Heart left ventricle (tissue), 16 donors: ENCODE measurements around the gene PQBP1. TPM values are rescaled to one million over a fixed set of nuclear protein-coding genes. Genes with fewer than 3 reads are reported as not detected.

ENCODE experiments used
- ATAC-seq, 4 donors: fragments of 200-7000 bp; cut with Tn5 transposase; one replicate each; pipeline ENCODE4 v1.9.1; 2020 to 2022; ENCODE audit warnings: moderate library complexity in 4 of 4, mild to moderate bottlenecking in 3 of 4, moderate number of reproducible peaks in 1 of 4
- DNase-seq, 5 donors: peaks; one replicate each; pipeline ENCODE4 v3.0.0-alpha.2; 2020
- H3K27ac ChIP-seq, 12 donors: fragments of 200-600 bp; sonication (generic) in 4 of 12; one replicate each; pipeline versions ENCODE4 v1.5.0 to v1.8.0; 2016 to 2022; ENCODE audit warnings: mild to moderate bottlenecking in 2 of 12
- H3K27me3 ChIP-seq, 9 donors: fragments of 200-600 bp; sonication (generic) in 2 of 9; one replicate each; pipeline versions ENCODE4 v1.5.1 to v1.8.0; 2016 to 2022; ENCODE audit warnings: mild to moderate bottlenecking in 3 of 9
- H3K36me3 ChIP-seq, 9 donors: fragments of 200-600 bp; sonication (generic) in 2 of 9; one replicate each; pipeline versions ENCODE4 v1.5.0 to v1.8.0; 2018 to 2022; ENCODE audit warnings: mild to moderate bottlenecking in 2 of 9
- H3K4me1 ChIP-seq, 12 donors: fragments of 200-600 bp; sonication (generic) in 4 of 12; one replicate each; pipeline versions ENCODE4 v1.5.0 to v1.8.0; 2016 to 2022; ENCODE audit warnings: mild to moderate bottlenecking in 3 of 12
- H3K4me3 ChIP-seq, 12 donors: fragments of 200-600 bp; sonication (generic) in 4 of 12; one replicate each; pipeline versions ENCODE4 v1.5.0 to v1.8.0; 2017 to 2022; ENCODE audit warnings: mild to moderate bottlenecking in 9 of 12, moderate library complexity in 4 of 12
- H3K9me3 ChIP-seq, 12 donors: fragments of 200-600 bp; sonication (generic) in 4 of 12; one replicate each; pipeline versions ENCODE4 v1.5.0 to v1.8.0; 2016 to 2022; ENCODE audit warnings: mild to moderate bottlenecking in 1 of 12
- CTCF ChIP-seq, 12 donors: fragments of 200-600 bp; sonication (generic) in 4 of 12; IDR thresholded peaks; one replicate each; pipeline versions ENCODE4 v1.5.0 to v1.8.0; 2018 to 2022; ENCODE audit warnings: antibody characterized with exemption in 12 of 12, mild to moderate bottlenecking in 5 of 12
- POLR2A ChIP-seq, 2 donors: fragments of 450-650 bp; IDR thresholded peaks; one replicate each; pipeline ENCODE4 v1.6.1; 2017; ENCODE audit warnings: antibody characterized with exemption in 2 of 2, mild to moderate bottlenecking in 2 of 2, moderate library complexity in 2 of 2
- WGBS, 4 donors: extraction: QIAGEN DNeasy Blood & Tissue Kit in 2 of 4; methylation state at CpG; one replicate each; pipeline versions ENCODE4 v1.1.5 to v1.1.7; 2013 to 2018; 5-methylcytosine and 5-hydroxymethylcytosine counted together
- intact Hi-C, 10 donors: fragments of 100-400 bp; cut with DNase I; formaldehyde crosslinking; loops; one replicate each; pipeline versions ENCODE4 v1.11.1 to v1.14.2; 2022
- polyA plus RNA-seq, 2 donors: library from polyadenylated mRNA; stranded (reverse); fragments of 200-250 nt; gene quantifications; one replicate each; pipeline ENCODE4 v1.2.3, GENCODE V29; 2013
- total RNA-seq, 9 donors: library from RNA; depleted of rRNA in 2 of 9; stranded (reverse); fragments of >200 nt in 2 of 9; fragmentation: NEBNext Ultra II Directional in 3 of 9; extraction: Animal tissue kit (Norgen Biotek cat#: 25700) in 3 of 9; gene quantifications; one replicate each; pipeline versions ENCODE4 v1.1.0 to v1.2.4, GENCODE V29; 2016 to 2023
- donor health status: ischemic (EF 13 %, LVEDD 7.1; RV severe dilation, severe dysfunction).
- donor health status: healthy with polysubstance abuse.
- donor health status: DM: no; HTN: yes; CAD: no.
- donor health status: DM: no; HTN: no; CAD: no.
- donor health status: ischemic (EF 25% LVEDD 6.9; RV normal size, moderate dysfunction).
- donor health status: ischemic (EF 25% LVEDD 5.7; RV mildly dilated, moderate dysfunction).
- donor health status: healthy.
- donor health status: DM: yes; HTN: yes; CAD: no.
- donor health status: ischemic (EF 35%, LVEDD 5.7; RV mildly dilated, moderate dysfunction).
- donor health status: nonischemic (EF 11% LVEDD 7.7; RV severe dilation, severe dysfunction).
- donor health status: DM: yes; HTN: yes; CAD: no.
- donor health status: PGD.
- donor health status: ischemic (EF 29% LVEDD 5.4; RV normal size, mild dysfunction).
- donor health status: nonischemic (EF 23%, LVEDD 6.1; RV moderate dilation, normal function).

Gene PQBP1
- total and polyA plus RNA-seq, 11 donors: 45.3 to 99.0 (median 53.2) TPM

DNA sequence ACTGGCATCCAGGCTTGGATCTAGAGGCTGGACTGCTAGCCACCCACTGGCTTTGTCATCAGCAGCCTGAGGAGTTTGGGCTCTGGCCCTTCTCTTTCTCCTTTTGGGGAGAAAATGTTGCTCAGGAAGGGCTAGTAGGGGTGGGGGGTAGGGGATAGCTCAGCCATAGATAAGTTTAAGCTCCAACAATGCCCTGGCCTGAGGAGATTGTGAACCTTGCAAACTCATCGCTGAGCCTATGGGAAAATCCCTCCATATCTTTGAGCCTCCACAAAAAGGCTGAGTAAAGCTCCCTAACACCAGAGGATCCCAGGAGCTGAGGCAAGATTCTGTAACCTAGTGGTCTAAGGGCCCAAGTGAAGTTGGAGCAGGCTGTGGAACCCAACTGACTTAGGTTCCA is 50.9 kb downstream of the PQBP1 start:
- no peak overlapping the region for H3K4me3 ChIP-seq
- no peaks in the 10 kb centered on the region for H3K9me3 ChIP-seq
- DNase-seq (no peak), ATAC-seq (no peak)
- no peak overlapping the region for H3K27ac ChIP-seq
- 56 to 96% (median 91%) methylated on average over 1 of the region's 1 CpG for WGBS, 4 donors
- peaks cover 0 to 24% (median 3%) of the 10 kb centered on the region in 12 donors for H3K4me1 ChIP-seq
- no peaks in the 10 kb centered on the region for H3K27me3 ChIP-seq
- no peak for TF ChIP-seq POLR2A (IDR thresholded peaks at IDR 0.05)
- TF ChIP-seq CTCF (IDR thresholded peaks at IDR 0.05): no peak
- intact Hi-C loops: no loop called here
- H3K36me3 ChIP-seq: peaks cover 0 to 7% (median 3%) of the 10 kb centered on the region in 9 donors

Other genes starting within 250 kb of the PQBP1 start
- 10 to 100 TPM in 1 of 9 donors, 1 to 10 TPM in 8; 1.1 to 26.8 (median 3.0) TPM for gene WAS, start 214.1 kb upstream of the PQBP1 start, total RNA-seq
- gene WAS, start 214.1 kb upstream of the PQBP1 start, polyA plus RNA-seq: 1 to 10 TPM; 1.5 to 1.8 TPM
- gene SUV39H1, start 201.2 kb upstream of the PQBP1 start, total RNA-seq: 1 to 10 TPM; 2.4 to 6.7 (median 3.6) TPM
- gene SUV39H1, start 201.2 kb upstream of the PQBP1 start, polyA plus RNA-seq: 1 to 10 TPM; 1.9 to 4.7 TPM
- not detected for gene GLOD5, start 136.2 kb upstream of the PQBP1 start, total RNA-seq
- gene GLOD5, start 136.2 kb upstream of the PQBP1 start, polyA plus RNA-seq: not detected
- gene GATA1, start 111.3 kb upstream of the PQBP1 start, total RNA-seq: under 1 TPM in 1 of 9 donors, not detected in 8; 0.16 TPM
- not detected for gene GATA1, start 111.3 kb upstream of the PQBP1 start, polyA plus RNA-seq
- gene HDAC6, start 95.9 kb upstream of the PQBP1 start, total RNA-seq: 10 to 100 TPM; 27.7 to 48.6 (median 36.9) TPM
- gene HDAC6, start 95.9 kb upstream of the PQBP1 start, polyA plus RNA-seq: 10 to 100 TPM; 30.3 to 44.4 TPM
- not detected for gene ERAS, start 71.4 kb upstream of the PQBP1 start, total RNA-seq
- not detected for gene ERAS, start 71.4 kb upstream of the PQBP1 start, polyA plus RNA-seq
- 1 to 10 TPM in 2 of 9 donors, under 1 TPM in 1, not detected in 6; 0.67 to 3.9 (median 1.1) TPM for gene PCSK1N, start 62.3 kb upstream of the PQBP1 start, total RNA-seq
- not detected for gene PCSK1N, start 62.3 kb upstream of the PQBP1 start, polyA plus RNA-seq
- 10 to 100 TPM; 57.1 to 86.9 (median 71.0) TPM for gene TIMM17B, start 162 bp upstream of the PQBP1 start, total RNA-seq
- gene TIMM17B, start 162 bp upstream of the PQBP1 start, polyA plus RNA-seq: 10 to 100 TPM; 74.0 to 91.0 TPM
- gene SLC35A2, start 13.7 kb downstream of the PQBP1 start, total RNA-seq: 10 to 100 TPM; 10.5 to 23.3 (median 14.4) TPM
- gene SLC35A2, start 13.7 kb downstream of the PQBP1 start, polyA plus RNA-seq: 10 to 100 TPM in 1 of 2 donors, 1 to 10 TPM in 1; 6.1 to 28.5 TPM
- gene PIM2, start 21.1 kb downstream of the PQBP1 start, total RNA-seq: 10 to 100 TPM in 2 of 9 donors, 1 to 10 TPM in 7; 2.3 to 13.3 (median 3.5) TPM
- gene PIM2, start 21.1 kb downstream of the PQBP1 start, polyA plus RNA-seq: 1 to 10 TPM; 2.0 to 5.4 TPM
- gene OTUD5, start 59.7 kb downstream of the PQBP1 start, total RNA-seq: 10 to 100 TPM; 17.6 to 31.1 (median 24.6) TPM
- gene OTUD5, start 59.7 kb downstream of the PQBP1 start, polyA plus RNA-seq: 10 to 100 TPM; 17.2 to 32.7 TPM
- gene KCND1, start 73.9 kb downstream of the PQBP1 start, total RNA-seq: 1 to 10 TPM in 3 of 9 donors, under 1 TPM in 6; 0.09 to 1.5 (median 0.50) TPM
- under 1 TPM; 0.19 to 0.29 TPM for gene KCND1, start 73.9 kb downstream of the PQBP1 start, polyA plus RNA-seq
- gene GRIPAP1, start 104.3 kb downstream of the PQBP1 start, total RNA-seq: 10 to 100 TPM; 11.4 to 41.6 (median 18.9) TPM
- gene GRIPAP1, start 104.3 kb downstream of the PQBP1 start, polyA plus RNA-seq: 10 to 100 TPM; 20.2 to 20.4 TPM
- 10 to 100 TPM; 14.9 to 61.2 (median 23.6) TPM for gene TFE3, start 145.4 kb downstream of the PQBP1 start, total RNA-seq
- gene TFE3, start 145.4 kb downstream of the PQBP1 start, polyA plus RNA-seq: 10 to 100 TPM; 12.1 to 57.8 TPM
- gene CCDC120, start 161.1 kb downstream of the PQBP1 start, total RNA-seq: 1 to 10 TPM in 6 of 9 donors, under 1 TPM in 3; 0.48 to 3.3 (median 1.1) TPM
- under 1 TPM; 0.95 to 0.97 TPM for gene CCDC120, start 161.1 kb downstream of the PQBP1 start, polyA plus RNA-seq
- 10 to 100 TPM in 5 of 9 donors, 1 to 10 TPM in 4; 8.0 to 24.0 (median 10.9) TPM for gene PRAF2, start 176.1 kb downstream of the PQBP1 start, total RNA-seq
- gene PRAF2, start 176.1 kb downstream of the PQBP1 start, polyA plus RNA-seq: 10 to 100 TPM; 18.7 to 20.7 TPM
- 10 to 100 TPM; 49.2 to 98.5 (median 68.5) TPM for gene WDR45, start 182.0 kb downstream of the PQBP1 start, total RNA-seq
- gene WDR45, start 182.0 kb downstream of the PQBP1 start, polyA plus RNA-seq: 10 to 100 TPM; 65.1 to 89.9 TPM
- 10 to 100 TPM; 17.5 to 30.9 (median 19.4) TPM for gene GPKOW, start 225.8 kb downstream of the PQBP1 start, total RNA-seq
- gene GPKOW, start 225.8 kb downstream of the PQBP1 start, polyA plus RNA-seq: 10 to 100 TPM in 1 of 2 donors, 1 to 10 TPM in 1; 8.9 to 29.5 TPM